Esophagus squamous epithelium (tissue), 4 donors: ENCODE results near the gene CLIC4.

Experiments used
- POLR2A ChIP-seq, 4 donors: fragments of 450-650 bp; IDR thresholded peaks; one replicate each; pipeline ENCODE4 v1.6.1; 2017; ENCODE audit warnings: antibody characterized with exemption in 4 of 4, mild to moderate bottlenecking in 4 of 4, moderate library complexity in 3 of 4
- TF ChIP-seq, protein P1 (sequence below), 6 experiments: fragments of 450-650 bp in 4 of 6; fragments of 200-600 bp in 2 of 6; sonication (generic) in 2 of 6; IDR thresholded peaks; one replicate each; pipeline ENCODE4 v1.5.1; 2016 to 2019; ENCODE audit warnings: antibody characterized with exemption in 6 of 6, mild to moderate bottlenecking in 4 of 6, moderate library complexity in 4 of 6

DNA sequence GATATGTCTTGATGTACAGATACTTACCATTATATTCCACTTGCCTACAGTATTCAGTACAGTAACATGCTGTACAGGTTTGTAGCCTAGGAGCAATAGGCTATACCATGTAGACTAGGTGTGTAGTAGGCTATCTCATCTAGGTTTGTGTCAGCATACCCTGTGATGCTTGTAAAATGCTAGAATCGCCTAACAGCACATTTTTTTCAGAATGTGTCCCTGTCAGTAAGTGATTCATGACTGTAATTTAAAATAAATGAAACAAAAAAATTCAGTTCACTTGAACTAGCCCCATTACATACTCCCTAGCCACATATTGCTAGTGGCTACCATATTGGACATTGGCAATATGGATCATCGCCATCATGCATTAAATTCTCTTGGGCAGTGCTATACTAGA is 51.3 kb downstream of the CLIC4 start:
- TF ChIP-seq, protein P1, sequence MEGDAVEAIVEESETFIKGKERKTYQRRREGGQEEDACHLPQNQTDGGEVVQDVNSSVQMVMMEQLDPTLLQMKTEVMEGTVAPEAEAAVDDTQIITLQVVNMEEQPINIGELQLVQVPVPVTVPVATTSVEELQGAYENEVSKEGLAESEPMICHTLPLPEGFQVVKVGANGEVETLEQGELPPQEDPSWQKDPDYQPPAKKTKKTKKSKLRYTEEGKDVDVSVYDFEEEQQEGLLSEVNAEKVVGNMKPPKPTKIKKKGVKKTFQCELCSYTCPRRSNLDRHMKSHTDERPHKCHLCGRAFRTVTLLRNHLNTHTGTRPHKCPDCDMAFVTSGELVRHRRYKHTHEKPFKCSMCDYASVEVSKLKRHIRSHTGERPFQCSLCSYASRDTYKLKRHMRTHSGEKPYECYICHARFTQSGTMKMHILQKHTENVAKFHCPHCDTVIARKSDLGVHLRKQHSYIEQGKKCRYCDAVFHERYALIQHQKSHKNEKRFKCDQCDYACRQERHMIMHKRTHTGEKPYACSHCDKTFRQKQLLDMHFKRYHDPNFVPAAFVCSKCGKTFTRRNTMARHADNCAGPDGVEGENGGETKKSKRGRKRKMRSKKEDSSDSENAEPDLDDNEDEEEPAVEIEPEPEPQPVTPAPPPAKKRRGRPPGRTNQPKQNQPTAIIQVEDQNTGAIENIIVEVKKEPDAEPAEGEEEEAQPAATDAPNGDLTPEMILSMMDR (IDR thresholded peaks at IDR 0.05): no peak
- no peak for TF ChIP-seq POLR2A (IDR thresholded peaks at IDR 0.05)
